Measurements from ENCODE around the gene EN1.

- TF ChIP-seq, protein P1, sequence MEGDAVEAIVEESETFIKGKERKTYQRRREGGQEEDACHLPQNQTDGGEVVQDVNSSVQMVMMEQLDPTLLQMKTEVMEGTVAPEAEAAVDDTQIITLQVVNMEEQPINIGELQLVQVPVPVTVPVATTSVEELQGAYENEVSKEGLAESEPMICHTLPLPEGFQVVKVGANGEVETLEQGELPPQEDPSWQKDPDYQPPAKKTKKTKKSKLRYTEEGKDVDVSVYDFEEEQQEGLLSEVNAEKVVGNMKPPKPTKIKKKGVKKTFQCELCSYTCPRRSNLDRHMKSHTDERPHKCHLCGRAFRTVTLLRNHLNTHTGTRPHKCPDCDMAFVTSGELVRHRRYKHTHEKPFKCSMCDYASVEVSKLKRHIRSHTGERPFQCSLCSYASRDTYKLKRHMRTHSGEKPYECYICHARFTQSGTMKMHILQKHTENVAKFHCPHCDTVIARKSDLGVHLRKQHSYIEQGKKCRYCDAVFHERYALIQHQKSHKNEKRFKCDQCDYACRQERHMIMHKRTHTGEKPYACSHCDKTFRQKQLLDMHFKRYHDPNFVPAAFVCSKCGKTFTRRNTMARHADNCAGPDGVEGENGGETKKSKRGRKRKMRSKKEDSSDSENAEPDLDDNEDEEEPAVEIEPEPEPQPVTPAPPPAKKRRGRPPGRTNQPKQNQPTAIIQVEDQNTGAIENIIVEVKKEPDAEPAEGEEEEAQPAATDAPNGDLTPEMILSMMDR (IDR thresholded peaks at IDR 0.05), result no peak
- TF ChIP-seq POLR2AphosphoS5 (IDR thresholded peaks at IDR 0.05; ENCODE audit: low read depth, low read length), result no peak
Observed at GRCh38 chr2:118883792-118884191, 36.3 kb upstream of the EN1 start.

Data from Panc1 (cell line).